NCI-H128 (cell line): ENCODE data around the gene EXOC3L4.

Experiments
- DNase-seq: peaks from one replicate; lab custom pipeline; 2025; ENCODE audit not compliant: unreplicated experiment; lab: John Stamatoyannopoulos, UW

The EXOC3L4 gene

GRCh38 chr14:103089386-103090335 lies 4.9 kb upstream of the EXOC3L4 start:
- DNase-seq, result no peak

GRCh38 chr14:103090481-103091020 lies 4.0 kb upstream of the EXOC3L4 start:
- no peak for DNase-seq

- no peak for DNase-seq
These were observed 3.3 kb upstream of the EXOC3L4 start for GRCh38 chr14:103091041-103091882.

GRCh38 chr14:103091883-103092222 lies 2.7 kb upstream of the EXOC3L4 start:
- no peak for DNase-seq

- DNase-seq, result no peak
These were observed 594 bp upstream of the EXOC3L4 start for GRCh38 chr14:103093856-103094405.

- no peak for DNase-seq
These were observed 769 bp downstream of the EXOC3L4 start for GRCh38 chr14:103095210-103095778.

GRCh38 chr14:103096387-103096786 lies 1.9 kb downstream of the EXOC3L4 start:
- DNase-seq, result no peak

GRCh38 chr14:103097244-103097993 lies 2.9 kb downstream of the EXOC3L4 start:
- DNase-seq, result no peak

- no peak for DNase-seq
These were observed 3.8 kb downstream of the EXOC3L4 start for GRCh38 chr14:103097994-103098957.

GRCh38 chr14:103099081-103099732 lies 4.7 kb downstream of the EXOC3L4 start:
- DNase-seq, result no peak

GRCh38 chr14:103099733-103100280 lies 5.3 kb downstream of the EXOC3L4 start:
- no peak for DNase-seq

GRCh38 chr14:103100281-103101121 lies 6.0 kb downstream of the EXOC3L4 start:
- DNase-seq, result no peak

- DNase-seq, result no peak
These were observed 6.9 kb downstream of the EXOC3L4 start for GRCh38 chr14:103101257-103101962.

- no peak for DNase-seq
These were observed 7.6 kb downstream of the EXOC3L4 start for GRCh38 chr14:103101963-103102688.

- DNase-seq, result no peak
These were observed 8.2 kb downstream of the EXOC3L4 start for GRCh38 chr14:103102689-103103260.
